K562 (cell line): ENCODE measurements around the gene HES4. TPM values are rescaled to one million over a fixed set of nuclear protein-coding genes. Genes with fewer than 3 reads are reported as not detected.

ENCODE experiments used
- C11orf30 ChIP-seq: fragments of 450-650 bp; IDR thresholded peaks from 2 replicates; pipeline ENCODE4 v1.6.1; 2016; ENCODE audit warnings: low read depth, mild to moderate bottlenecking
- ELF4 ChIP-seq: fragments of 450-650 bp; formaldehyde crosslinking; IDR thresholded peaks from 2 replicates; pipeline ENCODE4 v1.4.0; 2022; ENCODE audit warnings: missing genetic modification characterization
- FOXP1 ChIP-seq: sonication (generic); formaldehyde crosslinking; IDR thresholded peaks from 2 replicates; pipeline ENCODE4 v1.8.0; 2022; ENCODE audit warnings: mild to moderate bottlenecking, missing genetic modification reagents
- FOXP4 ChIP-seq: sonication (generic); formaldehyde crosslinking; IDR thresholded peaks from 2 replicates; pipeline ENCODE4 v1.8.0; 2022; ENCODE audit warnings: mild to moderate bottlenecking, missing genetic modification reagents, borderline replicate concordance
- GATAD2B ChIP-seq: fragments of 450-650 bp; IDR thresholded peaks from 2 replicates; pipeline ENCODE4 v1.6.1; 2017; ENCODE audit warnings: mild to moderate bottlenecking, borderline replicate concordance
- HCFC1 ChIP-seq: IDR thresholded peaks from 2 replicates; pipeline ENCODE4 v1.6.1; 2012; ENCODE audit warnings: low read depth, low read length, improper control_type of control experiment
- HDAC2 ChIP-seq: fragments of 450-650 bp; IDR thresholded peaks from 2 replicates; pipeline ENCODE4 v1.6.1; 2016; ENCODE audit warnings: mild to moderate bottlenecking
- KDM2B ChIP-seq: fragments of 250-450 bp; sonication (Bioruptor Pico); IDR thresholded peaks from 2 replicates; pipeline ENCODE4 v1.8.0; 2021; ENCODE audit warnings: mild to moderate bottlenecking, moderate library complexity
- L3MBTL2 ChIP-seq: fragments of 450-650 bp; IDR thresholded peaks from 2 replicates; pipeline ENCODE4 v1.6.1; 2016; ENCODE audit warnings: mild to moderate bottlenecking, moderate library complexity
- MTA3 ChIP-seq: fragments of 450-650 bp; formaldehyde crosslinking; IDR thresholded peaks from 2 replicates; pipeline ENCODE4 v1.6.1; 2017; ENCODE audit warnings: mild to moderate bottlenecking, borderline replicate concordance
- POLR2AphosphoS2 ChIP-seq: IDR thresholded peaks from 2 replicates; pipeline ENCODE4 v1.6.1; 2012; ENCODE audit warnings: low read length, improper control_type of control experiment
- PREB ChIP-seq: sonication (generic); formaldehyde crosslinking; IDR thresholded peaks from 2 replicates; pipeline ENCODE4 v1.8.1; 2023; ENCODE audit warnings: mild to moderate bottlenecking, missing genetic modification reagents
- PTBP1 ChIP-seq: fragments of 200-400 bp; formaldehyde crosslinking; IDR thresholded peaks from 2 replicates; pipeline ENCODE4 v1.6.1; 2017; ENCODE audit warnings: low read depth, low read length
- RBM22 ChIP-seq: fragments of 200-400 bp; formaldehyde crosslinking; IDR thresholded peaks from 2 replicates; pipeline ENCODE4 v1.6.1; 2018; ENCODE audit warnings: low read length, low read depth; ENCODE audit not compliant: poor library complexity, severe bottlenecking
- SIRT6 ChIP-seq: IDR thresholded peaks from one replicate; pipeline ENCODE4 v1.6.1; 2012; ENCODE audit warnings: low read depth, mild to moderate bottlenecking, control low read depth, inconsistent platforms, low read length, moderate library complexity
- U2AF1 ChIP-seq: fragments of 200-400 bp; formaldehyde crosslinking; optimal IDR thresholded peaks from 2 replicates; pipeline ENCODE3; 2017; ENCODE audit warnings: mild to moderate bottlenecking, low read depth, low read length, moderate library complexity
- ZBTB11 ChIP-seq, 3 experiments: fragments of 200-800 bp in 1 of 3; fragments of 250-450 bp in 1 of 3; fragments of 450-650 bp in 1 of 3; sonication (Bioruptor Pico) in 1 of 3; sonication (Bioruptor generic) in 1 of 3; formaldehyde crosslinking in 1 of 3; IDR thresholded peaks; 2 replicates each; pipeline versions ENCODE4 v1.6.1 to v1.8.0; 2016 to 2022; ENCODE audit warnings: mild to moderate bottlenecking in 2 of 3, missing genetic modification characterization in 2 of 3, missing compliant biosample characterization in 1 of 3, moderate library complexity in 1 of 3
- ZBTB9 ChIP-seq: fragments of 450-650 bp; formaldehyde crosslinking; IDR thresholded peaks from 2 replicates; pipeline ENCODE4 v1.4.0; 2020; ENCODE audit warnings: mild to moderate bottlenecking, moderate library complexity
- ZNF232 ChIP-seq: sonication (generic); formaldehyde crosslinking; IDR thresholded peaks from 2 replicates; pipeline ENCODE4 v1.8.0; 2022; ENCODE audit warnings: mild to moderate bottlenecking, missing genetic modification reagents
- ZNF41 ChIP-seq: fragments of 250-450 bp; sonication (Bioruptor Pico); conservative IDR thresholded peaks from 2 replicates; pipeline ENCODE4 v1.4.0; 2020; ENCODE audit warnings: mild to moderate bottlenecking
- ZNF551 ChIP-seq: fragments of 250-450 bp; sonication (Bioruptor Pico); IDR thresholded peaks from 2 replicates; pipeline ENCODE4 v1.5.0; 2021; ENCODE audit warnings: mild to moderate bottlenecking, moderate library complexity
- ZNF785 ChIP-seq: fragments of 250-450 bp; sonication (Bioruptor Pico); IDR thresholded peaks from 2 replicates; pipeline ENCODE4 v1.4.0; 2020; ENCODE audit warnings: mild to moderate bottlenecking
- polyA plus RNA-seq, 8 experiments: library from polyadenylated mRNA; depleted of rRNA in 4 of 8; stranded (reverse) in 5 of 8; unstranded in 3 of 8; fragments of >200 nt; fragmentation: Nextera tagmentation in 2 of 8; fragmentation: Illumina TruSeq in 1 of 8; extraction: Ambion mirVana in 2 of 8; extraction: Trizol in 1 of 8; gene quantifications; 2 replicates each; pipeline versions ENCODE4 v1.2.1 to v1.2.3, GENCODE V29; 2011 to 2014; ENCODE audit warnings: inconsistent platforms in 1 of 8, missing spikeins in 1 of 8
- total RNA-seq, 7 experiments: library from RNA; depleted of rRNA in 6 of 7; stranded (reverse); fragments of >200 nt in 6 of 7; fragmentation: Illumina TruSeq in 2 of 7; extraction: Trizol in 2 of 7; gene quantifications; 2 replicates each; pipeline versions ENCODE4 v1.2.1 to v1.2.3, GENCODE V29; 2011 to 2021; ENCODE audit warnings: low replicate concordance in 1 of 7

The HES4 gene
- total and polyA plus RNA-seq, 9 of the 15 experiments (the other 6 are each of a cell fraction or from before 2014, with no cell fraction given): 0.21 to 43.7 (median 5.3) TPM; not detected in 2

- TF ChIP-seq FOXP4 (peak; percentile 69; the same call in 1 of the 2 replicates), ELF4 (CRISPR knock-in tag) (no peak), L3MBTL2 (peak; percentile 93), GATAD2B (peak; percentile 76; the same call in 1 of the 2 replicates), ZNF785 (CRISPR knock-in tag) (no peak), C11orf30 (no peak), KDM2B (CRISPR knock-in tag) (0 out of 2 replicates have a peak, but pooled peaks have one; percentile 54), HDAC2 (no peak), RBM22 (no peak), U2AF1 (no peak), SIRT6 (no peak), POLR2AphosphoS2 (no peak), HCFC1 (0 out of 2 replicates have a peak, but pooled peaks have one; percentile 9), ZNF41 (CRISPR knock-in tag) (no peak), PTBP1 (no peak), ZNF551 (CRISPR knock-in tag) (no peak), PREB (CRISPR knock-in tag) (no peak), FOXP1 (no peak), ZBTB9 (CRISPR knock-in tag) (peak; percentile 86; the same call in 1 of the 2 replicates), ZNF232 (peak; percentile 81; the same call in 1 of the 2 replicates), ZBTB11 (CRISPR knock-in tag; IDR thresholded peaks at IDR 0.05) (no peak), MTA3 (no peak)
Observed at GRCh38 chr1:961132-961669, 38.7 kb downstream of the HES4 start (continued).
